GM12873 (cell line): ENCODE data around the gene KCTD5.

ENCODE experiments used
- CTCF ChIP-seq: IDR thresholded peaks from 2 replicates; pipeline ENCODE4 v1.5.1; 2012; ENCODE audit warnings: low read depth, mild to moderate bottlenecking, moderate library complexity, low read length, control low read depth; ENCODE audit not compliant: insufficient read depth; ENCODE audit errors: missing control alignments

Gene KCTD5

GRCh38 chr16:2706611-2707311, 24.4 kb downstream of the KCTD5 start:
- no peak for TF ChIP-seq CTCF

GRCh38 chr16:2707368-2708289, 25.3 kb downstream of the KCTD5 start:
- TF ChIP-seq CTCF, result no peak

- no peak for TF ChIP-seq CTCF
These were observed 25.9 kb downstream of the KCTD5 start for GRCh38 chr16:2708290-2708639.

GRCh38 chr16:2708955-2709587, 26.7 kb downstream of the KCTD5 start:
- no peak for TF ChIP-seq CTCF

- no peak for TF ChIP-seq CTCF
These were observed 27.3 kb downstream of the KCTD5 start for GRCh38 chr16:2709588-2709984.

- TF ChIP-seq CTCF, result no peak
These were observed 27.8 kb downstream of the KCTD5 start for GRCh38 chr16:2710021-2710710.
